BLaER1 treated with 17β-estradiol and CSF1 and Interleukin-3, amounts not matched to agents 10 nM and 100 nM (cell line): ENCODE results near the gene ATRN.
"Not testable (repeated sequence)": the region's sequence is repeated elsewhere in the genome, so short reads cannot be mapped to it uniquely, and the experiment has no call there.

Experiments used
- H3K27ac ChIP-seq, 11 experiments: shearing (Covaris generic); formaldehyde crosslinking; 2 replicates each; pipeline ENCODE4 v1.8.1; 2022
- H3K27me3 ChIP-seq, 11 experiments: shearing (Covaris generic); formaldehyde crosslinking; 2 replicates each; pipeline ENCODE4 v1.8.1; 2022
- H3K36me3 ChIP-seq, 11 experiments: shearing (Covaris generic); formaldehyde crosslinking; 2 replicates each; pipeline ENCODE4 v1.8.1; 2022
- H3K4me1 ChIP-seq, 10 experiments: shearing (Covaris generic); formaldehyde crosslinking; 2 replicates each; pipeline ENCODE4 v1.8.1; 2022
- H3K4me2 ChIP-seq, 11 experiments: shearing (Covaris generic); formaldehyde crosslinking; 2 replicates each; pipeline ENCODE4 v1.8.1; 2022
- H3K4me3 ChIP-seq, 10 experiments: shearing (Covaris generic); formaldehyde crosslinking; 2 replicates each; pipeline ENCODE4 v1.8.1; 2022
- H3K9ac ChIP-seq, 11 experiments: shearing (Covaris generic); formaldehyde crosslinking; 2 replicates each; pipeline ENCODE4 v1.8.1; 2022
- H3K9me3 ChIP-seq, 11 experiments: shearing (Covaris generic); formaldehyde crosslinking; replicated peaks in 1 of 11; 2 replicates each; pipeline ENCODE4 v1.8.1; 2022
- H4K20me1 ChIP-seq, 11 experiments: shearing (Covaris generic); formaldehyde crosslinking; 2 replicates each; pipeline ENCODE4 v1.8.1; 2022
- Cebpa-rat ChIP-seq, 11 experiments: shearing (Covaris generic); IDR thresholded peaks; 2 replicates each; pipeline ENCODE4 v1.8.1; 2022

The ATRN gene

DNA sequence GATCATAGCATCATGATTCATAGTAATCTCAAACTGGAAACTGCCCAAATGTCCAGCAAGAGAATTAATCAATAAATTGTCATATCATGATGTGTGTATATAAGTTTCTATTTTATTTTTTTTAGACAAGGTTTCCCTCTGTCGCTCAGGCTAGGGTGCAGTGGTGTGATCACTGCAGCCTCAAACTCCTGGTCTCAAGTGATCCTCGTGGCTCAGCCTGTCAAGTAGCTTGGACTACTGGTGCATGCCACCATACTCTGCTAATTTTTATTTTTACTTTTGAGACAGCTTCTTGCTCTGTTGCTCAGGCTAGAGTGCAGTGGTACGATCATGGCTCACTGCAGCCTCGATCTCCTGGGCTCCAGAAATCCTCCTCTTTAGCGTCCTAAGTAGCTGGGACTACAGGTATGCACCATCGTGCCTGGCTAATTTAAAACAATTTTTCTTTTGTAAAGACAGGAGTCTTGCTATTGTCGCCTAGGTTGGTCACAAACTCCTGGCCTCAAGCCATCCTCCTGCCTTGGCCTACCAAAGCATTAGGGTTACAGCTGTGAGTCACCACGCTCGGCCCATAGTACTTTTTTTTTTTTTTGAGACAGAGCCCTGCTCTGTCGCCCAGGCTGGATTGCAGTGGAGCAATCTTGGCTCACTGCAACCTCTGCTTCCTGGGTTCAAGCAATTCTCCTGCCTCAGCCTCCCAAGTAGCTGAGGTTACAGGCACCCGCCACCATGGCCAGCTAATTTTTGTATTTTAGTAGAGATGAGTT is 8.7 kb upstream of the ATRN start:
- Histone ChIP-seq H3K36me3 (no peaks in the 10 kb centered on the region), H4K20me1 (no peaks in the 10 kb centered on the region), H3K4me3 (no peak overlapping the region), H3K4me1 (no peaks in the 10 kb centered on the region), H3K27ac (no peak overlapping the region), H3K27me3 (no peaks in the 10 kb centered on the region), H3K9ac (no peak overlapping the region), H3K9me3 (no peaks in the 10 kb centered on the region), H3K4me2 (no peak overlapping the region)
- no peak for TF ChIP-seq Cebpa-rat (IDR thresholded peaks at IDR 0.05)

DNA sequence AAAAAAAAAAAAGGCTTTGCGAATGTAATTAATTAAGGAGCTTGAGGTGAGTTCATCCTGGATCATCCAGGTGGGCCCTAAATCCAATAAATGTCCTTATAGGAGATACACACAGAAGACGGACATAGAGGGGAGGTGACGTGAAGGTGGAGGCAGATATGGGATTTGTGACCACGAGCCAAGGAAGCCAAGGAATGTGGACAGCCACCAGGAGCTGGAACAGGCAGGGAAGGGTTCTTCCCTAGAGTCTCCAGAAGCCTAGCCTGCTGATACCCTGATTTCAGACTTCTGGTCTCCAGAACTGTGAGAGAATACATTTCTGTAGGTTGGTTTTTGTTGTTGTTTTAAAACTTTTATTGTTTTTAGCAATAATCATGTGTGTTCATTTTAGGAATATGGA is 6.7 kb upstream of the ATRN start:
- Histone ChIP-seq H3K27ac (no peak overlapping the region), H3K4me3 (no peak overlapping the region), H3K9ac (no peak overlapping the region), H3K36me3 (no peaks in the 10 kb centered on the region), H3K9me3 (no peaks in the 10 kb centered on the region), H3K4me2 (no peak overlapping the region), H3K27me3 (no peaks in the 10 kb centered on the region), H3K4me1 (no peaks in the 10 kb centered on the region), H4K20me1 (no peaks in the 10 kb centered on the region)
- no peak for TF ChIP-seq Cebpa-rat (IDR thresholded peaks at IDR 0.05)

DNA sequence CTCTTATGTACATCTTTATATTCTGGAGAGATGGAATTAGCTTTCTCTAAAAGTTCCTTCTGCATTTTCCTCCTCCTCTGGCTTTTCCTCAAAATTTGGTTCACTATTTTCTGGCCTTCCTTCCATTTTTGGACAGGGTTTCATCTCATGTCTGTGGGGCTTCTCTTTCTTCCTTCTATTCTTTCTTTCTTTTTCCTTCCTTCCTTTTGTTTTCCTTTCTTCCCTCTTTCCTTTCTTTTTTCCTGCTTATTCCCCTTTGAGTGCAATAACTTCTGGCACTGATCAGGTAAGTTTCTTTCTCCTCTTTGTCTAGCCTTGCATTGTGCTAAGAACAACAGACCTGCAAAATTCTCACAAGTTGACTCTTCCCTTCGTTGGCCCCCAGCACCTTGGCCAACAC is 5.5 kb upstream of the ATRN start:
- no peaks in the 10 kb centered on the region for H3K27me3 ChIP-seq
- H3K9me3 ChIP-seq: no peaks in the 10 kb centered on the region
- no peaks in the 10 kb centered on the region for H4K20me1 ChIP-seq
- H3K9ac ChIP-seq: no peak overlapping the region
- H3K4me1 ChIP-seq: peaks cover 0 to 6% (median 4%) of the 10 kb centered on the region in 10 experiments; a peak in 14 of 20 replicates
- no peak overlapping the region for H3K4me3 ChIP-seq
- H3K36me3 ChIP-seq: no peaks in the 10 kb centered on the region
- H3K27ac ChIP-seq: no peak overlapping the region
- no peak overlapping the region for H3K4me2 ChIP-seq
- no peak for TF ChIP-seq Cebpa-rat (IDR thresholded peaks at IDR 0.05)

DNA sequence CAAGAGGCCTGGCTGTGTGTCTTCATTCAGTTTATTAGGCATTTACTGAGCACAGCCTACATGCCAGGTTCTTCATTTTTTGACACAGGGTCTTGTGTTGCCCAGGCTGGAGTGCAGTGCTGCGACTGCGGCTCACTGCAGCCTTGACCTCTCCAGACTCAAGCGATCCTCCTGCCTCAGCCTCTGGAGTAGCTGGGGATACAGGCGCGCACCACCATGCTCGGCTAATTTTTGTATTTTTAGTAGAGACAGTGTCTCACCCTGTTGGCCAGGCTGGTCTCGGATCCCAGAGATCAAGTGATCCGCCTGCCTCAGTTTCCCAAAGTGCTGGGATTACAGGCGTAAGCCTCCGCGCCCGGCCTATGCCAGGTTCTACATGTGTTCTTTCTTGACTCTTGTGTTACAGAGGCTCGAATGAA is 601 bp upstream of the ATRN start:
- no peaks in the 10 kb centered on the region for H3K27me3 ChIP-seq
- H4K20me1 ChIP-seq: peaks cover 20 to 42% (median 35%) of the 10 kb centered on the region in 11 experiments; a peak in 18 of 22 replicates
- peak overlapping the region; percentile 72 to 84 (median 82) for H3K27ac ChIP-seq
- H3K4me2 ChIP-seq: peak overlapping the region; percentile 74 to 97 (median 92)
- peaks cover 0 to 4% (median 0%) of the 10 kb centered on the region in 11 experiments; a peak in 1 of 22 replicates for H3K36me3 ChIP-seq
- peaks cover 17 to 33% (median 29%) of the 10 kb centered on the region in 10 experiments for H3K4me1 ChIP-seq
- H3K4me3 ChIP-seq: peak overlapping the region; percentile 84 to 99 (median 97)
- no peak for TF ChIP-seq Cebpa-rat (IDR thresholded peaks at IDR 0.05)
- H3K9ac ChIP-seq: peak overlapping the region; percentile 83 to 94 (median 90)
- no peaks in the 10 kb centered on the region for H3K9me3 ChIP-seq

GRCh38 chr20:3471397-3472021 is 691 bp downstream of the ATRN start:
- Histone ChIP-seq H3K9ac (peak overlapping the region; percentile 83 to 94 (median 90)), H3K27me3 (no peaks in the 10 kb centered on the region), H3K4me1 (peaks cover 17 to 33% (median 29%) of the 10 kb centered on the region in 10 experiments), H3K4me3 (peak overlapping the region; percentile 84 to 99 (median 97)), H3K4me2 (peak overlapping the region; percentile 91 to 98 (median 93)), H3K27ac (peak overlapping the region; percentile 72 to 84 (median 82)), H4K20me1 (peaks cover 20 to 53% (median 37%) of the 10 kb centered on the region in 11 experiments; a peak in 18 of 22 replicates), H3K36me3 (peaks cover 0 to 9% (median 0%) of the 10 kb centered on the region in 11 experiments; a peak in 1 of 22 replicates), H3K9me3 (no peaks in the 10 kb centered on the region)
- no peak for TF ChIP-seq Cebpa-rat (IDR thresholded peaks at IDR 0.05)

- TF ChIP-seq Cebpa-rat (IDR thresholded peaks at IDR 0.05): no peak
- Histone ChIP-seq H3K4me3 (peak overlapping the region; percentile 84 to 99 (median 97)), H3K27me3 (no peaks in the 10 kb centered on the region), H4K20me1 (peaks cover 20 to 59% (median 37%) of the 10 kb centered on the region in 11 experiments; a peak in 18 of 22 replicates), H3K36me3 (peaks cover 0 to 9% (median 0%) of the 10 kb centered on the region in 11 experiments; a peak in 1 of 22 replicates), H3K4me2 (peak overlapping the region; percentile 91 to 98 (median 93)), H3K4me1 (peaks cover 17 to 33% (median 29%) of the 10 kb centered on the region in 10 experiments), H3K9ac (peak overlapping the region; percentile 83 to 94 (median 90)), H3K27ac (peak overlapping the region in 4 of 11 experiments; percentile 78 to 84 (median 84); a peak in 6 of 22 replicates), H3K9me3 (no peaks in the 10 kb centered on the region)
These were observed 1.3 kb downstream of the ATRN start for GRCh38 chr20:3472105-3472504.

GRCh38 chr20:3473324-3473723 is 2.5 kb downstream of the ATRN start:
- peak overlapping the region in 10 of 11 experiments; percentile 91 to 98 (median 93); a peak in 20 of 22 replicates for H3K4me2 ChIP-seq
- peaks cover 17 to 41% (median 29%) of the 10 kb centered on the region in 10 experiments for H3K4me1 ChIP-seq
- TF ChIP-seq Cebpa-rat (IDR thresholded peaks at IDR 0.05): no peak
- peak overlapping the region in 2 of 10 experiments; percentile 84 to 87; a peak in 1 of 20 replicates for H3K4me3 ChIP-seq
- no peaks in the 10 kb centered on the region for H3K9me3 ChIP-seq
- no peak overlapping the region for H3K27ac ChIP-seq
- peak overlapping the region in 1 of 11 experiments; percentile 94; a peak in 2 of 22 replicates for H3K9ac ChIP-seq
- no peaks in the 10 kb centered on the region for H3K27me3 ChIP-seq
- peaks cover 0 to 9% (median 0%) of the 10 kb centered on the region in 11 experiments; a peak in 3 of 22 replicates for H3K36me3 ChIP-seq
- H4K20me1 ChIP-seq: peaks cover 20 to 68% (median 40%) of the 10 kb centered on the region in 11 experiments; a peak in 18 of 22 replicates

DNA sequence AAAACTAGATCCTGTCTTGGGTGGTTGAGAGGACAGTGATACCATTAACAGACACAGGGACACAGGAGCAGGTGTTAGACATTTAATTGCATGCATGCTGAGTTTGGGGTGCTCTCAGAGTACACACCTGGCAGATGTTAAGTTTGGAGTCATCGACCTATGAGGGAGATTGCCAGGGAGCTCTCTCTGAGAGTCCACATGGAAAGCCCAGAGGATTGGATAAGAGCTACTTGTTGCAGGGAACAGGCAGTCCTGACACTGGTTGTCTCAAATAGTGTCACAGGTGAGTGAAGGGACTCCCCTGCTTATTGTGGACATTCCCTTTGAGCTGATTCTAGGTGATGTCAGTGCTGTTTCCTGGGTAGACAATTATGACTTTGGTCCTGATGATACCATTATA is 3.1 kb downstream of the ATRN start:
- Histone ChIP-seq H3K27me3 (no peaks in the 10 kb centered on the region), H3K27ac (no peak overlapping the region), H3K36me3 (peaks cover 0 to 9% (median 0%) of the 10 kb centered on the region in 11 experiments; a peak in 4 of 22 replicates), H3K4me3 (no peak overlapping the region), H4K20me1 (peaks cover 23 to 73% (median 45%) of the 10 kb centered on the region in 11 experiments; a peak in 18 of 22 replicates), H3K9ac (no peak overlapping the region), H3K4me2 (peak overlapping the region in 6 of 11 experiments; percentile 5 to 97 (median 93); a peak in 8 of 22 replicates), H3K9me3 (no peaks in the 10 kb centered on the region), H3K4me1 (peaks cover 17 to 43% (median 29%) of the 10 kb centered on the region in 10 experiments)
- TF ChIP-seq Cebpa-rat (IDR thresholded peaks at IDR 0.05): no peak

DNA sequence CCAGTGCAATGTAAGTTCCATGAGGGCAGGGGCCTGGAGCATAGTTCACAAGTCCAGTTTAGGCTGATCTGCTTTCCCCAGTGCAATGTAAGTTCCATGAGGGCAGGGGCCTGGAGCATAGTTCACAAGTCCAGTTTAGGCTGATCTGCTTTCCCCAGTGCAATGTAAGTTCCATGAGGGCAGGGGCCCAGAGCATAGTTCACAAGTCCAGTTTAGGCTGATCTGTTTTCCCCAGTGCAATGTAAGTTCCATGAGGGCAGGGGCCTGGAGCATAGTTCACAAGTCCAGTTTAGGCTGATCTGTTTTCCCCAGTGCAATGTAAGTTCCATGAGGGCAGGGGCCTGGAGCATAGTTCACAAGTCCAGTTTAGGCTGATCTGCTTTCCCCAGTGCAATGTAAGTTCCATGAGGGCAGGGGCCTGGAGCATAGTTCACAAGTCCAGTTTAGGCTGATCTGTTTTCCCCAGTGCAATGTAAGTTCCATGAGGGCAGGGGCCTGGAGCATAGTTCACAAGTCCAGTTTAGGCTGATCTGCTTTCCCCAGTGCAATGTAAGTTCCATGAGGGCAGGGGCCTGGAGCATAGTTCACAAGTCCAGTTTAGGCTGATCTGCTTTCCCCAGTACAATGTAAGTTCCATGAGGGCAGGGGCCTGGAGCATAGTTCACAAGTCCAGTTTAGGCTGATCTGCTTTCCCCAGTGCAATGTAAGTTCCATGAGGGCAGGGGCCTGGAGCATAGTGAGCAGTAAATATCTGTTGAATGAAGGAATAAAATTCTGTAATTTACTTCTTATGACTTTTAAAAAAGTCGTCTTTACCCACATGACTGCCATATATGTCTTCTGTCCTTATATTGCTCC is 6.4 kb downstream of the ATRN start:
- not testable (repeated sequence) for H3K27ac ChIP-seq, H3K4me3 ChIP-seq, H3K9ac ChIP-seq, H3K9me3 ChIP-seq, H3K27me3 ChIP-seq, H3K4me2 ChIP-seq
- H3K36me3 ChIP-seq: peaks cover 0 to 21% (median 0%) of the 10 kb centered on the region in 11 experiments; a peak in 6 of 22 replicates
- peaks cover 15 to 89% (median 58%) of the 10 kb centered on the region in 11 experiments; a peak in 18 of 22 replicates for H4K20me1 ChIP-seq
- H3K4me1 ChIP-seq: peaks cover 12 to 51% (median 16%) of the 10 kb centered on the region in 10 experiments
